Mesothelial cell of epicardium (in vitro differentiated cells): ENCODE results near the gene ATPAF2. TPM values are rescaled to one million over a fixed set of nuclear protein-coding genes. Genes with fewer than 3 reads are reported as not detected.
A peak's percentile ranks its signal among the peaks of the same experiment; 100 is the strongest.

Experiments used
- DNase-seq, 2 experiments: peaks; one replicate each; pipeline ENCODE4 v3.0.0; 2021; ENCODE audit warnings: low spot score in 2 of 2; ENCODE audit not compliant: unreplicated experiment in 2 of 2
- H3K27ac Mint-ChIP-seq: 2 replicates; pipeline ENCODE4 v1.8.0; 2021; ENCODE audit warnings: mixed read lengths
- H3K27me3 Mint-ChIP-seq: 2 replicates; pipeline ENCODE4 v1.8.0; 2021; ENCODE audit warnings: low read depth, mixed read lengths
- H3K36me3 Mint-ChIP-seq: 2 replicates; pipeline ENCODE4 v1.8.0; 2021; ENCODE audit warnings: mixed read lengths
- H3K4me1 Mint-ChIP-seq: 2 replicates; pipeline ENCODE4 v1.8.0; 2021; ENCODE audit warnings: mixed read lengths
- H3K4me3 Mint-ChIP-seq: 2 replicates; pipeline ENCODE4 v1.8.0; 2021; ENCODE audit warnings: mild to moderate bottlenecking, moderate library complexity, mixed read lengths
- H3K9me3 Mint-ChIP-seq: 2 replicates; pipeline ENCODE4 v1.8.0; 2021; ENCODE audit warnings: mixed read lengths
- CTCF ChIP-seq: fragments of 200-600 bp; sonication (generic); IDR thresholded peaks from one replicate; pipeline ENCODE4 v1.5.0; 2021; ENCODE audit warnings: antibody characterized with exemption; ENCODE audit not compliant: unreplicated experiment
- total RNA-seq: library from RNA; stranded (reverse); gene quantifications from 3 replicates; pipeline ENCODE4 v1.2.1, GENCODE V29; 2021

Gene ATPAF2
- total RNA-seq, 1 donor from 2014 or later = 29.9 TPM

- TF ChIP-seq CTCF = no peak
- peak overlapping the region; percentile 68 for H3K27ac Mint-ChIP-seq
These were observed 44.5 kb downstream of the ATPAF2 start for GRCh38 chr17:17994271-17995069.

GRCh38 chr17:17993852-17994251 is 45.1 kb downstream of the ATPAF2 start:
- peaks cover 16% of the 10 kb centered on the region for H3K4me1 Mint-ChIP-seq
- H3K27ac Mint-ChIP-seq = no peak overlapping the region
- H3K4me3 Mint-ChIP-seq = no peak overlapping the region
- DNase-seq = no peak
- H3K27me3 Mint-ChIP-seq = no peaks in the 10 kb centered on the region
- H3K9me3 Mint-ChIP-seq = no peaks in the 10 kb centered on the region
- no peaks in the 10 kb centered on the region for H3K36me3 Mint-ChIP-seq
- no peak for TF ChIP-seq CTCF

More at GRCh38 chr17:17994271-17995069, 44.5 kb downstream of the ATPAF2 start:
- H3K9me3 Mint-ChIP-seq = no peaks in the 10 kb centered on the region
- peaks cover 16% of the 10 kb centered on the region for H3K4me1 Mint-ChIP-seq
- no peaks in the 10 kb centered on the region for H3K27me3 Mint-ChIP-seq
- DNase-seq = no peak
- no peak overlapping the region for H3K4me3 Mint-ChIP-seq
- H3K36me3 Mint-ChIP-seq = no peaks in the 10 kb centered on the region

GRCh38 chr17:17993366-17993765 is 45.6 kb downstream of the ATPAF2 start:
- Mint-ChIP-seq H3K27me3 (no peaks in the 10 kb centered on the region), H3K9me3 (no peaks in the 10 kb centered on the region), H3K27ac (peak overlapping the region; percentile 39), H3K36me3 (no peaks in the 10 kb centered on the region), H3K4me1 (peaks cover 16% of the 10 kb centered on the region), H3K4me3 (no peak overlapping the region)
- no peak for DNase-seq
- no peak for TF ChIP-seq CTCF

GRCh38 chr17:17990282-17990681 is 48.7 kb downstream of the ATPAF2 start:
- no peak for TF ChIP-seq CTCF
- H3K9me3 Mint-ChIP-seq = no peaks in the 10 kb centered on the region
- no peak for DNase-seq
- no peak overlapping the region for H3K4me3 Mint-ChIP-seq
- H3K27ac Mint-ChIP-seq = no peak overlapping the region
- no peaks in the 10 kb centered on the region for H3K27me3 Mint-ChIP-seq
- H3K36me3 Mint-ChIP-seq = no peaks in the 10 kb centered on the region
- peaks cover 16% of the 10 kb centered on the region for H3K4me1 Mint-ChIP-seq

- Mint-ChIP-seq H3K9me3 (no peaks in the 10 kb centered on the region), H3K4me1 (peaks cover 10% of the 10 kb centered on the region), H3K36me3 (no peaks in the 10 kb centered on the region), H3K27me3 (no peaks in the 10 kb centered on the region), H3K27ac (no peak overlapping the region), H3K4me3 (no peak overlapping the region)
- no peak for DNase-seq
- no peak for TF ChIP-seq CTCF
These were observed 49.4 kb downstream of the ATPAF2 start for GRCh38 chr17:17989618-17990017.

GRCh38 chr17:17989081-17989480 is 49.9 kb downstream of the ATPAF2 start:
- no peaks in the 10 kb centered on the region for H3K36me3 Mint-ChIP-seq
- H3K27ac Mint-ChIP-seq = no peak overlapping the region
- H3K4me3 Mint-ChIP-seq = no peak overlapping the region
- DNase-seq = no peak
- no peaks in the 10 kb centered on the region for H3K9me3 Mint-ChIP-seq
- peaks cover 7% of the 10 kb centered on the region for H3K4me1 Mint-ChIP-seq
- H3K27me3 Mint-ChIP-seq = no peaks in the 10 kb centered on the region
- TF ChIP-seq CTCF = no peak
